ENCODE measurements around the gene MTHFSD.
A peak's percentile ranks its signal among the peaks of the same experiment; 100 is the strongest.

Gene MTHFSD

DNA sequence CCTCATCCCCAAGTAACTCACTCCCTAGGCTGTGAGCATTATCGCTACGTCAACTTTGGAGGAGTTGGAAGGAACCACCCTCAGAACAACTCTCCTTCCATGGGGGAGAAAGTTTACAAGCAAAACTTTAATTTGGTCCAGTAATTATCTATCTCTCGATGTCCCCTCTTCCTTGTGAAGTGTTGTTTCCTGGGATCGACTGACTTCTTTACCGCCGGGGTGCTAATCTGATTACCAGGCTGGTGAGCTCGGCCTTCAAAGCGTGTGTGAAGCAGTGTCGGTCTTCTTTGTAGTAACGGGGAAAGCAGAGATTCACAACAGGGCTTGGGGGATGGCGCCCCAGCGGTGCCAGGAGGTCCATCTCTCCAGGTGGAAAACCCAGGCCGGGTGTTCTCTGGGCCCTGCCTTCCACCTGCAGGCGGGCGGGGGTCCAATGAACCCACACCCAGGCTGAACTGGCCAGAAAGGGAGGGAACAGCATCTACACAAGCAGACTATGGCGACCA, 59.2 kb downstream of the MTHFSD start:
- Histone ChIP-seq H3K36me3 (ENCODE audit: control insufficient read depth in 2 of 2, insufficient read depth in 2 of 2, low read length in 2 of 2) (no peaks in the 10 kb centered on the region), H3K9ac (ENCODE audit: low read length in 2 of 2) (peak overlapping the region; percentile 92 to 100), H3K4me3 (ENCODE audit: low read length in 2 of 2) (peak overlapping the region; percentile 79 to 86), H3K27ac (ENCODE audit: low read length) (peak overlapping the region; percentile 99), H3K9me3 (ENCODE audit: control insufficient read depth in 2 of 2, low read length in 2 of 2) (no peaks in the 10 kb centered on the region), H3K4me1 (ENCODE audit: control insufficient read depth, insufficient read depth, low read length) (peaks cover 65% of the 10 kb centered on the region), H3K27me3 (ENCODE audit: control insufficient read depth in 1 of 2, insufficient read depth in 2 of 2, low read length in 2 of 2) (peaks cover 2 to 3% of the 10 kb centered on the region in 2 donors)

DNA sequence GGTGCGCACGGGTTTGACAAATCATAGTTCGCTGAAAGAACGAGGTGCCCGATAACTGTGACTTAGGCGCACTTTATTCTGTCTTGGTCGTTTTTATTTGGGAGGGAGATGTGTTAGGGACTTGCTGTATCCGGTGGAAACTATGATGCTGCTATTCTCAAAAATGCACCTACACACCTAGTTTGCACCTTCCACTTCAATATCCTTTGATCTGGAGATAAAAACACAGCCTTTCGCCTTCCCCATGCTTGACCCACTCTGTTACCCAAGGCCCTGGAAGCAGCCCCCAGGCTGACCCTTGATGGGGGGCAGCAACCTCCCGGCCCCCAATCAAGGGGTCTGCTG, 59.7 kb downstream of the MTHFSD start:
- Histone ChIP-seq H3K4me1 (ENCODE audit: control insufficient read depth, insufficient read depth, low read length) (peaks cover 64% of the 10 kb centered on the region), H3K36me3 (ENCODE audit: control insufficient read depth in 2 of 2, insufficient read depth in 2 of 2, low read length in 2 of 2) (peaks cover under 1 to 1% of the 10 kb centered on the region in 2 donors), H3K4me3 (ENCODE audit: low read length in 2 of 2) (peak overlapping the region; percentile 79 to 86), H3K27ac (ENCODE audit: low read length) (peak overlapping the region; percentile 99), H3K9ac (ENCODE audit: low read length in 2 of 2) (peak overlapping the region; percentile 92 to 100), H3K9me3 (ENCODE audit: control insufficient read depth in 2 of 2, low read length in 2 of 2) (no peaks in the 10 kb centered on the region), H3K27me3 (ENCODE audit: control insufficient read depth in 1 of 2, insufficient read depth in 2 of 2, low read length in 2 of 2) (peaks cover 0 to 2% of the 10 kb centered on the region in 2 donors)

DNA sequence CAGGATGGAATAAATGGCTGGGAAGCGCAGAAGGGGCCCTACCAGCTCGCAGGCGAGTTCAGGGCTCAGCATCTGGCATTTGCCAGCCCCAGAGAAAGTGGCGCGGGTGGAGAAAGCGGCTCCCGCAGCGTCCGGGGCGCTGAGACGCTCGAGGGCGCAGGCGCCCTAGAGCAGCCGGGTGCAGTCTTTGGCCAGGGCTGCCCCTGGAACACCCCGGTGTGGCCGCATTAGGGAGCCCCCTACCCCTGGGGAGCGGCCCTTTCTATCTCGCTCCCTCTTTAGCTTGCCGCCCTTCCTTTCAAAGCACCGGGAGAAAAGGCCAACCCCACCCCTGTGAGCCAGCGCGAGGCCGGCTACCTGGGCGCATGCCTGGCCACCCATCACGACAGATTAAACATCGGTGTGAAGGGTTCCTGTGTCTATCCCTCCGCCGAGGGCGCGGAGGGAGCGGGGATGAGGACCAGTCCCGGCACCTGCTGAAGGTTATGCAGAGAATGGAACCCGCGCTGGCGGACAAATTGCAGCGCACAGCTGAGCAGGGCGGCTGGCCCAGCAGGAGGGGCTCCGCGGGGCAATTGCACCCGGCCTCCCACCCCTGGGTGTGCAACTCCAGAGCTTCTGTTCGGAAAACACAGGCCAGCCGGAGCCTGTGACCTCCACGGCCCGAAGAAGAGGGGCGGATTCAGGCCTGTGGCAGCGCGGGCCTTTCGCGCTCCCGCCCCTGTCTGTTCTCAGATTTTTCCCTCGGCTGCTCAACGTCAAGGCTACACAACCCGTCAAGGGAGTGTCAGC, 60.3 kb downstream of the MTHFSD start:
- peaks cover 0 to 2% of the 10 kb centered on the region in 2 donors for H3K27me3 ChIP-seq (ENCODE audit: control insufficient read depth in 1 of 2, insufficient read depth in 2 of 2, low read length in 2 of 2)
- no peaks in the 10 kb centered on the region for H3K9me3 ChIP-seq (ENCODE audit: control insufficient read depth in 2 of 2, low read length in 2 of 2)
- H3K4me3 ChIP-seq (ENCODE audit: low read length in 2 of 2) = peak overlapping the region; percentile 79 to 86
- peaks cover 6 to 7% of the 10 kb centered on the region in 2 donors for H3K36me3 ChIP-seq (ENCODE audit: control insufficient read depth in 2 of 2, insufficient read depth in 2 of 2, low read length in 2 of 2)
- H3K27ac ChIP-seq (ENCODE audit: low read length) = peak overlapping the region; percentile 99
- peak overlapping the region; percentile 92 to 100 for H3K9ac ChIP-seq (ENCODE audit: low read length in 2 of 2)
- peaks cover 61% of the 10 kb centered on the region for H3K4me1 ChIP-seq (ENCODE audit: control insufficient read depth, insufficient read depth, low read length)

DNA sequence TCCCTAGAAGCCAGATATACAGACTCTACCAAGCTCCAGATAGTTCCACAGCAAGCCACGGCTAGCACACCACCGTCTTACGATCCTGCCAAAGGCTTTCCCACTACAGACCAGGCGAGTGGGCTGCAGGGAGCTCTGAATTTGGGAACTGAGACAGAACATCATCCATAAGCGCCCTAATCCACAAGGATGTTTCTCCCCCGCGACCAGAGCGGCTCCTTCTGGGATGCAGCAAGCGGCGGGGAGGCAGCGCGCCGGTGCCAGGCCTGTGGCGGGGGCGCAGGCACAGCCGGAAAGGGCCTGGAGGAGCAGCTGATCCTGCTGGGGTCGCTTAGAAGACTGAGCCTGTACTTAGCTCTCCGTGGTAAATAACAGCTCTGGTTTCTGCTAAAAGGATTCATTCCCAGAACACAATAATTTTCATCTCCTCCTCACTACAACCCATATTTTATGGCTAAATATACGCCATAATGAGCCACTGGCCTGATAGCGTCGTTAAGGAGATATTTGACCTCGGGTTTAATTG, 60.9 kb downstream of the MTHFSD start:
- H3K27me3 ChIP-seq (ENCODE audit: control insufficient read depth in 1 of 2, insufficient read depth in 2 of 2, low read length in 2 of 2) = peaks cover 0 to 2% of the 10 kb centered on the region in 2 donors
- H3K9me3 ChIP-seq (ENCODE audit: control insufficient read depth in 2 of 2, low read length in 2 of 2) = no peaks in the 10 kb centered on the region
- peak overlapping the region; percentile 92 to 100 for H3K9ac ChIP-seq (ENCODE audit: low read length in 2 of 2)
- peak overlapping the region; percentile 99 for H3K27ac ChIP-seq (ENCODE audit: low read length)
- peaks cover 61% of the 10 kb centered on the region for H3K4me1 ChIP-seq (ENCODE audit: control insufficient read depth, insufficient read depth, low read length)
- H3K4me3 ChIP-seq (ENCODE audit: low read length in 2 of 2) = peak overlapping the region; percentile 79 to 86
- peaks cover 10 to 13% of the 10 kb centered on the region in 2 donors for H3K36me3 ChIP-seq (ENCODE audit: control insufficient read depth in 2 of 2, insufficient read depth in 2 of 2, low read length in 2 of 2)

DNA sequence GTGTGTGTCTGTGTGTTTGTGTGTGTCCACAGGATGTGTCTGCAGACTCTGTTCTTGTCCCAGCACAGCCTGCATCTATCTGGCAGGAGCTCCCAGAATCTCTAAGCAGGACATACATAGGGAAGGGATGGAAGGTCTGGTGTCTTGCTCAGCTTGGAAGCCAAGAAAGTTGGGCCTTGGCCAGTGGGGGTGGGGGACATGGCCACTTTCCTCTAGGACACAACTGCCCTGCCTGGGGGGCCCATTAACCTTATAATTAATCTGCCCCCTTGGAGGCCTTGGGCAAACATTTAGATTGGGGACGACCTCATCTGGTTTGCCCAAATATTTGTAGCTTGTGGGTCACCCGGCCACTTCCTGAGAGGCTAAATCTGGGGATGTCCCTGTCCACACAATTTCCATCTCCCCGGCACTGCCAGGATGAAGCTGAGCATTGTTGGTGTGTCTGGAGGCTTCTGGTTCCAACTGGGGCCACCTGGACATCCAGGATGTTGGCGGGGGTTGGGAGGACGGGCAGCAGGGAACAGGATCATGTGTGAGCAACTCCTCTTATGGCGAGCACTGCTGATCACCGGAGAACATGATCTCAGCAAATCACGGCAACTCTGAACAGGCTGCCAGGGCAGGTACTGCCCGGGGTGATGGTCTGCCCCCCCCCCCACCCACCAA, 61.9 kb downstream of the MTHFSD start:
- Histone ChIP-seq H3K27me3 (ENCODE audit: control insufficient read depth in 1 of 2, insufficient read depth in 2 of 2, low read length in 2 of 2) (peaks cover 0 to 2% of the 10 kb centered on the region in 2 donors), H3K36me3 (ENCODE audit: control insufficient read depth in 2 of 2, insufficient read depth in 2 of 2, low read length in 2 of 2) (peaks cover 14 to 17% of the 10 kb centered on the region in 2 donors), H3K4me3 (ENCODE audit: low read length in 2 of 2) (peak overlapping the region; percentile 79 to 86), H3K9ac (ENCODE audit: low read length in 2 of 2) (peak overlapping the region; percentile 92 to 100), H3K4me1 (ENCODE audit: control insufficient read depth, insufficient read depth, low read length) (peaks cover 59% of the 10 kb centered on the region), H3K27ac (ENCODE audit: low read length) (peak overlapping the region; percentile 99), H3K9me3 (ENCODE audit: control insufficient read depth in 2 of 2, low read length in 2 of 2) (no peaks in the 10 kb centered on the region)

DNA sequence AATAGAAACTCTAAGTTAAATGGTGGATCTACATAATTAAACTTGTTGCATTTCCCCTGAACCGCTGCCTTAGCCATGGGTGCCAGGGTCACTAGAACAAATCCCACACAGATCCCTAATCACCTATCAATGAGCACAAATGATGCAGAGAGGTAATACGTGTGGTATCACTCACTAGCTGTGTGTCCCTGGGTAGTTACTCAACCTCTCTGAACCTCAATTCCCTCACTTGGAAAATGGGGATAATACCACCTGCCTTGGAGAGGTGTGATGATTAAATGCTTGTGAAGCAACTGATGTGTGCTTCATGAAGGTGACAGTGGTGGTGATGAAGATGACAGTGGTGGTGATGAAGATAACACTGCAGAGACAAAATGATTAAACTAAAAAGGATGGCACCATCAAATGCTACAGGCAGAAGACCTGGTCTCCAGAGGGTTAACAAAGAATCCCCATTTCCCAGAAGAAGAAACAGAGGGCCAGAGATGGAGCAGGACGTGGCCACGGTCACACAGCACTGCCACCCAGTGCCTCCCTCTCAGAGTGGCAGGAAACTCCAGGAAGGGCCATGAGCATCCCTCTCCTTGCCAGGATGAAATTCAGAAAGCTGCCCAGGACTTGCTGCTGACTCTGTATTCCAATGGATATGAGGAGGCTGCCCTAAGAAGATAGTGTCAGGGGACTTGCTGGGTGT, 62.6 kb downstream of the MTHFSD start:
- peaks cover 17% of the 10 kb centered on the region in 2 donors for H3K36me3 ChIP-seq (ENCODE audit: control insufficient read depth in 2 of 2, insufficient read depth in 2 of 2, low read length in 2 of 2)
- peak overlapping the region; percentile 99 for H3K27ac ChIP-seq (ENCODE audit: low read length)
- peaks cover 0 to 2% of the 10 kb centered on the region in 2 donors for H3K27me3 ChIP-seq (ENCODE audit: control insufficient read depth in 1 of 2, insufficient read depth in 2 of 2, low read length in 2 of 2)
- H3K4me1 ChIP-seq (ENCODE audit: control insufficient read depth, insufficient read depth, low read length) = peaks cover 65% of the 10 kb centered on the region
- peak overlapping the region in 1 of 2 donors; percentile 86 for H3K4me3 ChIP-seq (ENCODE audit: low read length in 2 of 2)
- no peaks in the 10 kb centered on the region for H3K9me3 ChIP-seq (ENCODE audit: control insufficient read depth in 2 of 2, low read length in 2 of 2)
- H3K9ac ChIP-seq (ENCODE audit: low read length in 2 of 2) = peak overlapping the region in 1 of 2 donors; percentile 100

DNA sequence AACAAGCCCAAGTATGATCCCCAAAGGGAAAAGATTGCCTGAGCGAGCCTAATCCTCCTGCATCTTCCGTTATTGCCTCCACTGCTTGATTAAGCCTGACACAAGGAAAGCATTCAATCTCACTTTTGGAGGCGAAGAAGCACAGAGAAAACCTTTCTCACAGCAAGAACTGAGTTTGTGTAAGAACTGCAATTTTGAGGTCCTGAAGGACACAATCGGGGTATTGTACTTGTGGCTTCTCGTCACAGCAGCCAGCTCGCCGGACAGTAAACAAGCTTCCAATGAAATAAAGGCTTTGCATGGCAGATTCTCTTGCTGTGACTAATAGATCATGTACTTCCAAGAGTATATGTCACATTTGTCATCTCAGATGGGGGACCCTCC, 63.4 kb downstream of the MTHFSD start:
- Histone ChIP-seq H3K9ac (ENCODE audit: low read length in 2 of 2) (peak overlapping the region; percentile 62 to 100), H3K9me3 (ENCODE audit: control insufficient read depth in 2 of 2, low read length in 2 of 2) (no peaks in the 10 kb centered on the region), H3K4me1 (ENCODE audit: control insufficient read depth, insufficient read depth, low read length) (peaks cover 72% of the 10 kb centered on the region), H3K27me3 (ENCODE audit: control insufficient read depth in 1 of 2, insufficient read depth in 2 of 2, low read length in 2 of 2) (peaks cover 0 to 2% of the 10 kb centered on the region in 2 donors), H3K27ac (ENCODE audit: low read length) (peak overlapping the region; percentile 99), H3K36me3 (ENCODE audit: control insufficient read depth in 2 of 2, insufficient read depth in 2 of 2, low read length in 2 of 2) (peaks cover 19 to 22% of the 10 kb centered on the region in 2 donors), H3K4me3 (ENCODE audit: low read length in 2 of 2) (peak overlapping the region; percentile 24 to 26)

DNA sequence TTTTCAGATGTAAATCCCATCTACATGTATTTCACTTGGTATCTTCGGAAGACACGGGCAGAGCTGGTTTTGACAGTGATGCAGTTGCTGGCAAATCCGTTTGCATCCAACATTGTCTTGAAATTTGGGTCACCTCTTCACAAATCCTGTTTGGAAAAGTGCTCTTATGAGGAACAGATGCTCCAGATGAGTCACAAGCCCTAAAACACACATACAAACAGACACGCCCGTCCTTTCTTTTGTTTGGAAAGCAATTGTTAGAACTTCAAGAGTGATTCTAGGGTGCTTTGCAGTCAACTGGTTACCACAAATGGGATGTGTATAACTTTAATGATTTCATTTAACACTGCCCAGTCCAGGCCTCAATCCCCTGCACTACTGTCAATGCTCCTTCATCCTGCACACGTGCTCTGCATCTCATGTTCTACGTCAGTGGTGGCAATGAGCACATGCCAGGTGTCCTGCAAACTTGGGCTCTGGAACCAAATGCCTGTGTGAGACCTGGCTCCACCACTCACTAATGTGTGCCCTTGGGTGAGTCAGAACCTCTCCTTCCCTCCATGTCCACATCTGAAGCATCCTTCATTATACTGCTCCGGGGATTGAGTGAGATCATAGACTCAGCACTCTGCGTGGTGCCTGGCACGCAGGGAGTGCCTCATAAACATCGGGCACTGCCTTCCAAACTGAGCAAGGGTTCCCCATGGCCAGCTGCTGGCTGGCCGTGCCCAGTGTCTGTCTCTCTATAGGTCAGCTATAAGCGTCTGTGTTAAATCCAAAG, 64.0 kb downstream of the MTHFSD start:
- peak overlapping the region; percentile 18 to 62 for H3K9ac ChIP-seq (ENCODE audit: low read length in 2 of 2)
- H3K9me3 ChIP-seq (ENCODE audit: control insufficient read depth in 2 of 2, low read length in 2 of 2) = no peaks in the 10 kb centered on the region
- H3K27me3 ChIP-seq (ENCODE audit: control insufficient read depth in 1 of 2, insufficient read depth in 2 of 2, low read length in 2 of 2) = peaks cover 0 to 2% of the 10 kb centered on the region in 2 donors
- peaks cover 76% of the 10 kb centered on the region for H3K4me1 ChIP-seq (ENCODE audit: control insufficient read depth, insufficient read depth, low read length)
- peak overlapping the region; percentile 24 to 26 for H3K4me3 ChIP-seq (ENCODE audit: low read length in 2 of 2)
- peak overlapping the region; percentile 99 for H3K27ac ChIP-seq (ENCODE audit: low read length)
- H3K36me3 ChIP-seq (ENCODE audit: control insufficient read depth in 2 of 2, insufficient read depth in 2 of 2, low read length in 2 of 2) = peaks cover 20 to 25% of the 10 kb centered on the region in 2 donors

DNA sequence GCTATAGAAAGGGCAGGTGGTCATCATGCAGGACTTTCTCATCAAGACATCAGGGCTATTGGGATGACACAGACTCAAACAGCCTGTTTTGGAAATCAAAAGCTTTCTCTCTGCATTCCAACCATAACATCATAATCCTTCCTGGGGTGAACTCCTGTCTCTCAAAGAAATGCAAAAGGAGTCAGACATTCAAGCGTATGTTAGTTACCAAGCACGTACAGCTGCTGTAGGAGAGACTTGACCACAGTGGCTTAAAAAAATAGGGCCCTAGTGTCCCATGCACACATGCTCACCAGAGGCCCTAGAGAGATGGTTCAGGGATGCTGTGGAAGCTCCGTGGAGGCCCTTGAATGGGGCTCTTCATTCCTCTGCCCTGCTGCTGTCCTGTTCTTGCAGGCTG, 69.3 kb downstream of the MTHFSD start:
- H3K27me3 ChIP-seq (ENCODE audit: control insufficient read depth in 1 of 2, insufficient read depth in 2 of 2, low read length in 2 of 2) = no peaks in the 10 kb centered on the region
- H3K27ac ChIP-seq (ENCODE audit: low read length) = no peak overlapping the region
- H3K9ac ChIP-seq (ENCODE audit: low read length in 2 of 2) = no peak overlapping the region
- H3K36me3 ChIP-seq (ENCODE audit: control insufficient read depth in 2 of 2, insufficient read depth in 2 of 2, low read length in 2 of 2) = peaks cover 22 to 38% of the 10 kb centered on the region in 2 donors
- H3K4me1 ChIP-seq (ENCODE audit: control insufficient read depth, insufficient read depth, low read length) = peaks cover 33% of the 10 kb centered on the region
- peaks cover 6 to 11% of the 10 kb centered on the region in 2 donors for H3K9me3 ChIP-seq (ENCODE audit: control insufficient read depth in 2 of 2, low read length in 2 of 2)
- no peak overlapping the region for H3K4me3 ChIP-seq (ENCODE audit: low read length in 2 of 2)

Data from stomach smooth muscle (tissue), 2 donors.